Measurements from ENCODE around the gene MYL2.

- TF ChIP-seq SP1 (CRISPR knock-in tag; conservative IDR thresholded peaks at IDR 0.05) (no peak), MAX (CRISPR knock-in tag; IDR thresholded peaks at IDR 0.05) (no peak), CTCF (IDR thresholded peaks at IDR 0.05) (no peak)
Measured at GRCh38 chr12:110931315-110931728, 10.9 kb upstream of the MYL2 start.

All from WTC11 (cell line).